Medulla oblongata (tissue), 1 donor: ENCODE results near the gene SLC25A42.

ENCODE experiments used
- DNase-seq: peaks from one replicate; pipeline ENCODE4 v3.0.0-alpha.2; 2015; ENCODE audit errors: extremely low spot score

SLC25A42 gene

DNA sequence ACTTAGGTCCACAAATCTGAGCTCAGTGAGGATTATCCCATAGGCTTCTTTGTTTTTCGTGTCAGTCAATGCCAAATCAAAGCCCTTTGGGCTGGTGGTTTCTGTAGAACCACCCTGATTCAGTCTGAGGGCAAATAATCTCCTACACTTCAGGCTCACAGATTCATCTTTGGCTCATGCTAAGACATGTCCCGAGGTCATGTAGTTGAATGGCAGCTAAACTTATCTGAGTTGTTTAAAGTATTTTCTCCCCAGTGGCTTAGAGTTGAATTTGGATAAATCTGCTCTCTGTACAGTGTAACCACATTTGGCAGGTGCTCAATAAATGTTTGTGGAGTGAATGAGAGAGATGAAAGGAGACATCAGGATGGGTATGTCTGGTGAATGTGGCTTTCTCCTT, 13.1 kb upstream of the SLC25A42 start:
- no peak for DNase-seq

- no peak for DNase-seq
Observed at GRCh38 chr19:19051478-19052213, 12.1 kb upstream of the SLC25A42 start.

GRCh38 chr19:19052921-19053320, 10.9 kb upstream of the SLC25A42 start:
- no peak for DNase-seq

- DNase-seq, result peak; percentile 67
Observed at GRCh38 chr19:19053508-19054314, 10.1 kb upstream of the SLC25A42 start.

- DNase-seq, result no peak
Observed at GRCh38 chr19:19054315-19054938, 9.4 kb upstream of the SLC25A42 start.

GRCh38 chr19:19054939-19055440, 8.8 kb upstream of the SLC25A42 start:
- no peak for DNase-seq

DNA sequence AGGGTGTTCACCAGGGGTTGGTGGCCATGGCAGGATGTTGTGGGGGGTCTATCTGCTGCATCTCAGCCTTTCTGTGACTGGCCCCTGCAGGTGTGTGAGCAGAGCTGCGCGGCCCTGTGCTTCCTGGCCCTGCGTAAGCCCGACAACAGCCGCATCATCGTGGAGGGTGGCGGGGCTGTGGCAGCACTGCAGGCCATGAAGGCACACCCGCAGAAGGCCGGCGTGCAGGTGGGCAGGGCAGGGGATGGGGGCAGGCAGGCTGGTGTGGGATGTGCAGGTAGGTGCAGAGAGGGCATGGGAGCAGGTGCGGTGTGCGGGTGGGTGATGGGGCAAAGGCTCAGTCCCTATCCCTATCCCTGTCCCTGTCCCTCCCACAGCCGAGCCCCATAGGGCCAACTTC, 8.1 kb upstream of the SLC25A42 start:
- DNase-seq, result no peak

GRCh38 chr19:19056636-19057275, 7.0 kb upstream of the SLC25A42 start:
- no peak for DNase-seq

GRCh38 chr19:19057317-19057716, 6.5 kb upstream of the SLC25A42 start:
- no peak for DNase-seq

DNA sequence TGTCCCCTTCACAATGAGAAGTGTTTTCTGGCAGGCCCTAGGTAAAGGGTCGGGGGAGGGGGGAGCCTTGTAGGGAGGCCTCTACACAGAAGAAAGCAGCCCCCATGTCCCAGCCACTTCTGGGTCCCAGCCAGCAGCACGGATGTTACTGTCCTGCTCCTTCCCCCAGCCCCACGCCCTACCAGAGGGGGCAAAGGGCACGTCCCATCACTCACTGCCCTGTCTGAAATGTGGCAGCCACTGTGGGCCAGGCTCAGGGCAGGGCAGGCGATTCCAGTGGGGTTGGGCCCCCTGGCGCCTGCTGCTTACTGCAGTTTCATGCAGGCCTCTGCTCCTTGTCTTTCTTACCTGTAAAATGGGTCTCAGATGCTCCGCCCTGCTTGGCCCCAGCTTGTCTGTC, 6.1 kb upstream of the SLC25A42 start:
- DNase-seq, result no peak

DNA sequence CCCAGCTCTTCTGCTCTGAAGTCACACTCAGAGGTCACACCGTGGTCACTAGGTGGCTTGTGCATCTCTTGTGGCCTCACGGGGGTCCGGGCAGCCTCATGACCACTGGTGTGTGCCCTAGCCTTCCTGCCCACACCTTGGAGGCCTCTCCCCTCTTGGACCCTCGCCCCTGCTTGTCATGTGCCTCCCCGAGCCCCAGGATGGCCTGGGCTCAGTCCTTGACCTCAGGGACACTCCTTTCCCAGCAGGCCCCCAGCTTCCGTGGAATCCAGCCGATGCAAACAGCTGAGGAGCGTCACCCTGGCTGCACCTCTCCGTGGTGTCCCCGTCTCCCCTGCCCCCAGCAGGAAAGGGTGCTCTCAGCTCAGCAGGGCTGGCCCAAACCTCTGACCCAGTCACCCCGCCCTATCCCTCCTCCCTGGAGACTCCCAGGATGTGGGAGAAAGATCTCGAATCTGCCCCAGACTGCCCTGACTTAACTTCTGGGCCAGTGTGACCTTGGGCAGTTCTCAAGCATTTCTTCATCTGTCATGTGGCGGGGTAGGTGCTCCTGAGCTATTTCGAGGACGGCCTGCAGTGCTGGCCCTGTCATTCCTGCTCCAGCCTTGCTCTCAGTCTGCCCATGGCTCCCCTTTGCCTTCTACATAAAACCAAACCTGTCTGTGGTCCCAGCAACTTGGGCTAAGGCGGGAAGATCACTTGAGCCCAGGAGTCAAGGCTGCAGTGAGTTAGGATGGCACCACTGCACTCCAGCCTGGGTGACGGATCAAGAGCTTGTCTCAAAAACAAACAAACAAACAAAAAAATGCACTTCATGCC, 4.6 kb upstream of the SLC25A42 start:
- no peak for DNase-seq

- no peak for DNase-seq
Observed at GRCh38 chr19:19059837-19060611, 3.8 kb upstream of the SLC25A42 start.

DNA sequence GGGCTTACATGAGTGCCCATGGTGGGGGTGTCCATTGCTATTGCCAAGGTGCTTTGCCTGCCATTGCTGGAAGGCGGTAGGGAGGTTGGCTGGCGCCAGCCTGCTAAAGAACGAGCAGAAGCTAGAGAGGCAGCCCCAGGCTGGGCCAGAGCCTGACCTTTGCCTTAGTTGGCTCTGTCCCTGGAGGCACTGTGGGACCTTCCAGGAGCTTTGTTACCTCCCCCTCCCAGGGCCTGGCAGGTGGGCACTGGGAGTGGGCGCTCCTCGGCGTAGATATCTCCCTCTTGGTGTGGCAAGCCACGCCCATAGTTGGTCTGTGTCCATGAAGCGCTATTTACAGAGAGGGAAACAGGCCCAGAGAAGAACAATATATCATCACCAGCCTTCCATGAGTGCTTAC, 2.3 kb upstream of the SLC25A42 start:
- peak; percentile 48 for DNase-seq

DNA sequence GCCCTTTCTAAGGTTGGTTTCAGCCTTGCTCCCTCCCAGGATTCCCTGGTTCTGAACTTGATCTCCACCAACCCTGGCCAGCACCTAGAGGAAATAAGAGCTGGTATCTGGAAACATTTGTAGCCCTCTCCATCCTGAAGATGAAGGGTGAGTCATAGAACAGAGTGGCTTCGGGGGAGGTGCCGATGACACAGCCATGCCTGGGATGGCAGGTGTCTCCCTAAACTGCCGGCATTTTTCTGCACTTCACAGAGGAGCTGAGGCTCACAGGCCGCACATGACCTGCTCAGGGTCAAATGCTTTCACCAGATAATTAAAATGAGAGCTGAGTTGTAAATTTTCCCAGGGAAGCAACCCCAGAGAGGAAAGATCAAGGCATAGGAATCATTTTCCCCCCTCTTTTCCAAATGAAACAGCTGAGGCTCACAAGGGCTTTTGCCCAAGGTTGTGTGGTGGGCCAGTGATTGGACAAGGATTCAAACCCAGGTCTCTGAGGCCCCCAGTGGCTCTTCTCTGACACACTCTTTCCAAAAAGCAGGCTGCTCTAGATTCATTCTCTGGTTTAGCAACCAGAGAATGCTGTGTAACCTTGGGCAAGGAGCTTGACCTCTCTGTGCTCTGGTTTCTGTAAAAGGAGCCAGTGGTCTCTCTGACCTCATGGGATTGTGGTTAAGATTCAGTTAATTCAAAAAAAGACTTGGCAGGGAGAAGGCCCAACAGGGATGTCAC, 1.2 kb upstream of the SLC25A42 start:
- DNase-seq, result peak; percentile 3

DNA sequence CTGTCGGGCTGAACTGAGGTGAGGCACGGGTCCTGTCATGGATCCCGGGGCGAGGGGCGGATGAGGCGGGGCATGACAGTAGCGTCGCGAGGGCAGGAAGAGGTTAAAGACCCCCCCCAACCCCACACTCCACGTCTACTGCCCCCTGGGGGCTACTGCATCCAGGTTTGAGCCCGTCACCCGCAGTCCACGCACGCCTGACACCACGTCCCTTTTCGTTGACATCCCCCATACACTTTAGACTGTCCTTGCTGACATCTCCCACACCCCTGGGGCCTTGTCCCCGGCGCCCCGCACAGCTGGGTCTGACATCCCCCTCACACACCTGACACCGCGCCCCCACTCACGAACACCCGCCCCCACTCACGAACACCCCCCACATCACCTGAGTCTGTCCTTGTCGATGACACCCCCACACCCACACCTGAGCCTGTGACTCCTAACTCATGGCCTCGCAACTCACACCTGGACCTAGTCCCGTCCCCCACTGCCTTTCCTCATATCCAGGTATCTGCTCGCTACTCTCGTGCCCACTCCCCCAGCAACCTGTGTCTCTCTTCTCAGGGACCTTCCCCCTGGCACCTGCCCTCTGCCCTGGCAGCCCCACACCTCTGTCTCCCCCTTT, 416 bp downstream of the SLC25A42 start:
- DNase-seq, result no peak

DNA sequence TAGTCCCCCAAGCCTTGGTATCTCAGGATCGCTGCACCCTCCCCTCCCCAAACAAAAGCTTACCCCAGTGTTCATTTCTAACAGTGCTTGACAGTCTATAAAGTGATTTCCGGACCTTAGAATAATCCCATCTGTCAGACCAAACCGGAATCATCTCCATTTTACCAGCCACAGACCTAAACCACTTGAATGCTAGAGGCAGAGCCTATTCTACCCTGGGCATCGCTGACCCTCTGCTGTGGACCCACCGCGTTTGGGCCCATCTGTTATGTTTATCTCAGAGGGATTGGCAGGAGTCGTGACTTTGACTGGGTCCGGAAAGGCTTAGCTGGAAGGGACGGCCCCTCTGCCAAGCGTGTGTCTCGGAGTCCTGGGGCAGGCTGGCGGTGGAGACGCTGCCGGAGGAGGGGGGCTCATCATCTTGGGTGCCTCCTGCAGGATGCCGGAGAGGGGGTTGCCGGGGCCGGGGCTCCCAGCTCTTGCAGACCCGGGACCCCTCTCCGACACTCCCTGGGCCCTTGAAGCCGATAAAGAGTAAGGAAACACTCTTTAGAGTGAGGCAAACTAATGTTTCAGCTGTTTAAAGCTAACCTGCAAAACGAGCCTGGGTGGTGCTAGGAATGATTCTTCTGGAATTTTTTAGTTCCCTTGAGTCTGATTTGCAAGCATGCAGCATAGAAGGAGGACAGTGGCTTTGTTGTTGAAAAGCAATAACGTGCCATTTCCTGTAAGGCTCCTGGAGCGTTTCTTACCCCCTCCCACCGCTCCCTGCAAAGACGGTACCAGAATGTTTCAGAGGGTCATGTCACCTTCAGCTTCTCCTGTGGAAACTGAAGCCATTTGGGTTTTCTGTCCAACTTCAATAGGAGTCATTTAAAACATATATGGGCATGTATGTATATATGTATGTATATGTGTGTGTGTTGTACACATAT, 1.3 kb downstream of the SLC25A42 start:
- DNase-seq, result peak; percentile 10

- DNase-seq, result peak; percentile 9
Observed at GRCh38 chr19:19067276-19068072, 3.7 kb downstream of the SLC25A42 start.
